22Rv1 (cell line): ENCODE measurements around the gene UPF3A.
"Not testable (repeated sequence)": the region's sequence is repeated elsewhere in the genome, so short reads cannot be mapped to it uniquely, and the experiment has no call there.

ENCODE experiments used
- H3K27ac ChIP-seq: fragments of 450-650 bp; 2 replicates; pipeline ENCODE4 v1.5.1; 2017
- ZFX ChIP-seq: fragments of 450-650 bp; IDR thresholded peaks from 2 replicates; pipeline ENCODE4 v1.6.1; 2017; ENCODE audit warnings: antibody characterized with exemption, borderline replicate concordance
- TF ChIP-seq, protein P1 (sequence below): fragments of 450-650 bp; IDR thresholded peaks from 2 replicates; pipeline ENCODE4 v1.5.1; 2017; ENCODE audit warnings: mild to moderate bottlenecking

The UPF3A gene

GRCh38 chr13:114237415-114238112, 43.8 kb upstream of the UPF3A start:
- H3K27ac ChIP-seq: no peak overlapping the region
- no peak for TF ChIP-seq ZFX
- TF ChIP-seq, protein P1, sequence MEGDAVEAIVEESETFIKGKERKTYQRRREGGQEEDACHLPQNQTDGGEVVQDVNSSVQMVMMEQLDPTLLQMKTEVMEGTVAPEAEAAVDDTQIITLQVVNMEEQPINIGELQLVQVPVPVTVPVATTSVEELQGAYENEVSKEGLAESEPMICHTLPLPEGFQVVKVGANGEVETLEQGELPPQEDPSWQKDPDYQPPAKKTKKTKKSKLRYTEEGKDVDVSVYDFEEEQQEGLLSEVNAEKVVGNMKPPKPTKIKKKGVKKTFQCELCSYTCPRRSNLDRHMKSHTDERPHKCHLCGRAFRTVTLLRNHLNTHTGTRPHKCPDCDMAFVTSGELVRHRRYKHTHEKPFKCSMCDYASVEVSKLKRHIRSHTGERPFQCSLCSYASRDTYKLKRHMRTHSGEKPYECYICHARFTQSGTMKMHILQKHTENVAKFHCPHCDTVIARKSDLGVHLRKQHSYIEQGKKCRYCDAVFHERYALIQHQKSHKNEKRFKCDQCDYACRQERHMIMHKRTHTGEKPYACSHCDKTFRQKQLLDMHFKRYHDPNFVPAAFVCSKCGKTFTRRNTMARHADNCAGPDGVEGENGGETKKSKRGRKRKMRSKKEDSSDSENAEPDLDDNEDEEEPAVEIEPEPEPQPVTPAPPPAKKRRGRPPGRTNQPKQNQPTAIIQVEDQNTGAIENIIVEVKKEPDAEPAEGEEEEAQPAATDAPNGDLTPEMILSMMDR: no peak

- no peak overlapping the region for H3K27ac ChIP-seq
- TF ChIP-seq, protein P1: no peak
- no peak for TF ChIP-seq ZFX
Measured at GRCh38 chr13:114241918-114242317, 39.5 kb upstream of the UPF3A start.

DNA sequence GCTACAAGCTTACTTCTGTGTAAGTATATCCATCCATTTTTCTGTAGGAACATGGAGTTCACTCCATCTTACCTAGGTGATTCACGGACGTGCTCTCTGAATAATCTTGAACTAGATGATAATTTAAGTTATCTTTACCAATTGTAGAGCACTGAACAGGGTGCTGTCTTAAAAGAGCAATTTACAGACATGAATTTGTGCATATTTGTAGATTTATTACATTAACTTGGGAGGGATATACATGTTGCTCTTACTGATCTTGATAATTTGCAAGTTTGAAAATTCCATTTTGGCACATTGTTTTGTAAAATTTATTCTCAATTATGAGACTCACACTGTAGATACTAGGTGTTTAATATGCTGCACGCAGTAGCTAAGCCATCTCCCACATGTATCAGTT, 37.4 kb upstream of the UPF3A start:
- TF ChIP-seq, protein P1: no peak
- no peak for TF ChIP-seq ZFX
- no peak overlapping the region for H3K27ac ChIP-seq

- TF ChIP-seq, protein P1: no peak
- TF ChIP-seq ZFX: no peak
Measured at GRCh38 chr13:114244637-114245036, 36.8 kb upstream of the UPF3A start.

GRCh38 chr13:114248011-114248410, 33.4 kb upstream of the UPF3A start:
- no peak for TF ChIP-seq ZFX
- TF ChIP-seq, protein P1: no peak
- no peak overlapping the region for H3K27ac ChIP-seq

More at GRCh38 chr13:114244637-114245036, 36.8 kb upstream of the UPF3A start:
- no peak overlapping the region for H3K27ac ChIP-seq

GRCh38 chr13:114249077-114249476, 32.3 kb upstream of the UPF3A start:
- no peak for TF ChIP-seq ZFX
- TF ChIP-seq, protein P1: no peak
- H3K27ac ChIP-seq: no peak overlapping the region

DNA sequence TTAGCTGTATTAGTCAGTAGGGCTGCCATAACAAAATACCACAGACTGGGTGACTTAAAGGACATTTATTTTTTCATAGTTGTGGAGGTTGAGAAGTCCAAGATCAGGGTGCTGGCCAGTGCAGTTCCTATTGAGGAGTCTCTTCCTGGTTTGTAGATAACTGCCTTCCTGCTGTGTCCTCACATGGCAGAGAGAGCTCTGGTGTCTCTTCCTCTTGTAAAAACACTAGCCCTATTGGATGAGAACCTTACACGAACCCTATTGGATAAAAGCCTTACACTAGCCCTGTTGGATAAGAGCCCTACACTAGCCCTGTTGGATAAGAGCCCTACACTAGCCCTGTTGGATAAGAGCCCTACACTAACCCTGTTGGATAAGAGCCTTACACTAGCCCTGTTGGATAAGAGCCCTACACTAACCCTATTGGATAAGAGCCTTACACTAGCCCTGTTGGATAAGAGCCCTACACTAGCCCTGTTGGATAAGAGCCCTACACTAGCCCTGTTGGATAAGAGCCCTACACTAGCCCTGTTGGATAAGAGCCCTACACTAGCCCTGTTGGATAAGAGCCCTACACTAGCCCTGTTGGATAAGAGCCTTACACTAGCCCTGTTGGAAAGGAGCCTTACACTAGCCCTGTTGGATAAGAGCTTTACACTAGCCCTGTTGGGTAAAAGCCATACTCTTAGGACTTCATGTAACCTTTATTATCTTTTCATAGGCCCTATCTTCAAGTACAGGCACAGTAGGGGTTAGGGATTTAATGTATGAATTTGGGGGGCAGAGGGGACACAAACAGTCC, 29.6 kb upstream of the UPF3A start:
- not testable (repeated sequence) for H3K27ac ChIP-seq
